Fibroblast of mammary gland (primary cell): Measurements from ENCODE around the gene ASAP2.
A peak's percentile ranks its signal among the peaks of the same experiment; 100 is the strongest.

Source experiments
- DNase-seq: peaks from one replicate; pipeline ENCODE4 v3.0.0-alpha.2; 2010; ENCODE audit warnings: low read depth
- H3K4me3 ChIP-seq: 2 replicates; pipeline ENCODE4 v1.5.1; 2011; ENCODE audit warnings: low read depth, mild to moderate bottlenecking, low read length, moderate library complexity; ENCODE audit not compliant: control insufficient read depth
- TF ChIP-seq, protein P1 (sequence below): conservative IDR thresholded peaks from 2 replicates; pipeline ENCODE4 v1.5.1; 2011; ENCODE audit warnings: low read depth, low read length, inconsistent platforms; ENCODE audit not compliant: control insufficient read depth, insufficient read depth

Gene ASAP2

DNA sequence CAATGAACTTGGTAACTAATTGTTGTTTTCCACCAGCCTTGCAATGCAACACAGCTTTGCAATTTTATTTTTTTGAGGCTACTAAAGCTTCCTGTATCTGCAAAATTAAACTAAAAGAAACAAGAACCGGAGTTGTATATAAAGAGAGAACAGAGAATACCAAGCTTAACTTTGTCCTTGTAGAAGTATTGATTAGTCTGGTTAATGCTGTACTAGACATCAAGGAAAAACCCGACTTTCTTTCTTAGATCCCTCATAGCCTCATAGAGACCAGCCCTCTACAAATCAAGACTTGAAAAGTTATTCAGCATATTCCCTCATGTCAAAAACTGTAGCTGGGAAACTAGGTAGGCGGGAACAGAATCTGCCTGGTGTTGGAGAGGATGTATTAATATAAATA is 1.7 kb upstream of the ASAP2 start:
- DNase-seq = no peak
- no peak overlapping the region for H3K4me3 ChIP-seq
- TF ChIP-seq, protein P1, sequence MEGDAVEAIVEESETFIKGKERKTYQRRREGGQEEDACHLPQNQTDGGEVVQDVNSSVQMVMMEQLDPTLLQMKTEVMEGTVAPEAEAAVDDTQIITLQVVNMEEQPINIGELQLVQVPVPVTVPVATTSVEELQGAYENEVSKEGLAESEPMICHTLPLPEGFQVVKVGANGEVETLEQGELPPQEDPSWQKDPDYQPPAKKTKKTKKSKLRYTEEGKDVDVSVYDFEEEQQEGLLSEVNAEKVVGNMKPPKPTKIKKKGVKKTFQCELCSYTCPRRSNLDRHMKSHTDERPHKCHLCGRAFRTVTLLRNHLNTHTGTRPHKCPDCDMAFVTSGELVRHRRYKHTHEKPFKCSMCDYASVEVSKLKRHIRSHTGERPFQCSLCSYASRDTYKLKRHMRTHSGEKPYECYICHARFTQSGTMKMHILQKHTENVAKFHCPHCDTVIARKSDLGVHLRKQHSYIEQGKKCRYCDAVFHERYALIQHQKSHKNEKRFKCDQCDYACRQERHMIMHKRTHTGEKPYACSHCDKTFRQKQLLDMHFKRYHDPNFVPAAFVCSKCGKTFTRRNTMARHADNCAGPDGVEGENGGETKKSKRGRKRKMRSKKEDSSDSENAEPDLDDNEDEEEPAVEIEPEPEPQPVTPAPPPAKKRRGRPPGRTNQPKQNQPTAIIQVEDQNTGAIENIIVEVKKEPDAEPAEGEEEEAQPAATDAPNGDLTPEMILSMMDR = no peak

DNA sequence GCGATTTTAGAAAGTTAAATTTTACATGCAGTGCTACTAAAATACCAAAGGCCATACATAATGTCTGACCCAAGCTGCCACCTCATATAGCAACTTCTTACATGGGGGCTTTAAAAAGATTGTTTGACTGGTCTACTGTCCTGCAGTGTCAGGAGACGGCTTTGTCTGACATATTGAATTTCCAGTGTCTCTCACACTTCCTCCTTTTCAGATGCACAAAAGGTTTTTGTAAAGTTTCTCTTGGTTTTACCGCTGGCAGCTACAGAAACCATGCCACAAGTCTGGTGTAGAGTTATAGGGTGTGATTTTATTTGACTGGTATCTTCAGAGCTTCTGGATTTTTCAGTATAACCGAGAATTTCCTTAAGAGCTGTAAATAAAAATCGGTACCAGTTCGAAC is 1.1 kb upstream of the ASAP2 start:
- H3K4me3 ChIP-seq = no peak overlapping the region
- DNase-seq = no peak
- TF ChIP-seq, protein P1 = no peak

DNA sequence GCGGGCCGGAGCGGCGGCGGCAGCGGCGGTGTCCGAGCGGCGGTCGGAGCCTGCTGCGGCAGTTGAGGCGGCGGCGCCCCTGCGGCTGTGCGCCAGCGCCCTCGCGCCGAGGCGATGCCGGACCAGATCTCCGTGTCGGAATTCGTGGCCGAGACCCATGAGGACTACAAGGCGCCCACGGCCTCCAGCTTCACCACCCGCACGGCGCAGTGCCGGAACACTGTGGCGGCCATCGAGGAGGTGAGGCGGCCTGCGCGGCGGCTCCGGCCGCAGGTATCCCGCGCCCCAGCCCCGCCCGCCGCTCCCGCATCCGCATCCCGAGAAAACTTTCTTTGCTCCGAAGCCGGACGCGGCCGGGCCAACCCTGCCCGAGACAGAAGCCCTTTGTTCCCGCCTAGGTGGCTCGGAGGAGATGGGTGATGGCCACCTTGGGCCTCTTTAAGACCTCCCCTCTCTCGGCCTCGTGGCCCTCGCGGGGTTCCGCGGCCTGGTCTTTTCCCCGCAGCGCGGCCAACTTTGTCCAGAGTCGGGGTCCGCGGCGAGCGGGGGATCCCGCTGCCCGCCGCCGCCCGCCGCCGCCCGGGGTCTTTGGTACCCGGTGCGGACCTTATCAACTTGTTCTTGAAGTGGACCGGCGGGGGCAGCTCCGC is 504 bp downstream of the ASAP2 start:
- peak overlapping the region; percentile 70 for H3K4me3 ChIP-seq

DNA sequence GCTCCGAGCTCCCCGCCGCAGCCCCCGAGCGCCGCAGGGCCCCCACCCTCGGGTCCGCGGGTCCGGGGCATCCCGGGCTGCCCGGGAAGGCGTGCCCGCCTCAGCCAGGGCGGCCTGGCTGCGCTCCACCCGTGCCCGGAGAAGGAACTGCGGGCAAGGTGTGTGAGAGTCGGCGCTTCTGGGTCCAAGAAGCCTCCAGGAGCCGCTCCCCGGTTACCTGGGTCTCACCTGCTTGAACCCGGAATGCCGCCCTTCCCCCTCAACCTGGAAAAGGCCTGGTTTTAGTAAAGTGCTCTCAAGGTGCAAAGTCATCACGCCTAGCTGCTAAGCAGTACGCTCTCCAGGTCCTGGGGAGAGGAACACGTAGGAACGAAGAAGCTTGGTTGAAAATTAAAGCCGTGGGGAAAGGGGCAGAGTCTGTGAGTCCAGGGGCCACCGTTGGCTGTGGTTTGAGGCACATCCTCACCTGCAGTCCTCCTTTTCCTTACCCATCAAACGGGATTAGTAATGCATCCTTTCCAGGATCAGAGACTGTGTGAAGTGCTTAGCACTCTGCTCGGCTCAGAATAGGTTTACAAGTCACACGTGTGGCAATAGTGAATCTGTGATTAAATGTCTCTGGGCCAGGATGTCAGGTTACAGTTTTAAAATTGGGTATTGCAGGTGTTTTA is 1.2 kb downstream of the ASAP2 start:
- TF ChIP-seq, protein P1 = no peak
- DNase-seq = no peak
- peak overlapping the region; percentile 70 for H3K4me3 ChIP-seq

More for the DNA sequence above, 504 bp downstream of the ASAP2 start:
- DNase-seq = no peak
- TF ChIP-seq, protein P1 = no peak

DNA sequence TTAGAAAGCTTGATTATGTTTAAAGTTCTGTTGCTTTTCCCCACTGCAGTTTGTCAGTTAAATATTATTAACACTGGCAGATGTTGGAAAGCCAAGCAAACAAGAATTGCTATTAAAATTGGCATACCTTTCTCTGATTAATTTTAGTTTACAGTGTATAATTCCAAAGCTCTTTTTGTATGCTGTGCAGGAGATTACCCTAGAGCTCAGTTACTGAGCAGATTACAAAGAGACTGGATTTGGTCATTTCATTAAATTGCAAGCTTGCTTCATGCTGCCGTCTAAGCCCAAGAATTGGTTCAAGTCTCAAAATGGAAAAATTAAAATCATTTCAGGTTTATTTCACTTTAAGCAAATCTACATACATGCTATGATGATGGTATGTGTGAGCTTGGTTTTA is 2.3 kb downstream of the ASAP2 start:
- TF ChIP-seq, protein P1 = no peak
- peak overlapping the region; percentile 70 for H3K4me3 ChIP-seq
- no peak for DNase-seq

DNA sequence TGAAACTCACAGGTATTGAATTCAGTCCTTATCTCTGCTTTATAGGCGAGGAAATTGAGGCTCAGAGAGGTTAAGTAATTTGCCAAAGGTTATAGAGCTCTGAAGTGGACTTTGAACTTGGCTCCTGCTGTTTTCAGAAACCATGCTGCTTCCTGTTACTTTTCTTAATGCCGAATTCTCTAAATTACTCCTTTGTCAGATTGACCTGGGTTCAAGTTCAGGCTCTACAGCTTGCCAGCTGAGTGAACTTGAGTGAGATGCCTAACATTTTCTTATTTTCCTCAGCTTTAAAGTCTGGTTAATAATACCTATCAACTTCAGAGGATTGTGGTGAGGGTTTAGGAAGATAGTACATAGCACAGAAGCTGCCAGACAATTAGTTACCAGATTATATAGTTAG is 3.4 kb downstream of the ASAP2 start:
- H3K4me3 ChIP-seq = no peak overlapping the region
- TF ChIP-seq, protein P1 = no peak
- no peak for DNase-seq
